ENCODE measurements around the gene VPS41. TPM values are rescaled to one million over a fixed set of nuclear protein-coding genes. Genes with fewer than 3 reads are reported as not detected.

VPS41 gene
- total RNA-seq, 1 experiment from 2014 or later, result 37.3 TPM

GRCh38 chr7:38775506-38776175, 133.3 kb downstream of the VPS41 start:
- no peaks in the 10 kb centered on the region for H3K4me1 ChIP-seq
- no peak overlapping the region for H3K27ac ChIP-seq
- no peaks in the 10 kb centered on the region for H3K27me3 ChIP-seq
- H3K9me3 ChIP-seq (replicated peaks), result no peaks in the 10 kb centered on the region
- peaks cover 11% of the 10 kb centered on the region for H3K36me3 ChIP-seq
- DNase-seq, result no peak
- no peak overlapping the region for H3K4me3 ChIP-seq

GRCh38 chr7:38773430-38773829, 135.6 kb downstream of the VPS41 start:
- no peak overlapping the region for H3K27ac ChIP-seq
- H3K9me3 ChIP-seq (replicated peaks), result no peaks in the 10 kb centered on the region
- no peaks in the 10 kb centered on the region for H3K27me3 ChIP-seq
- H3K36me3 ChIP-seq, result peaks cover 11% of the 10 kb centered on the region
- DNase-seq, result no peak
- no peaks in the 10 kb centered on the region for H3K4me1 ChIP-seq
- H3K4me3 ChIP-seq, result no peak overlapping the region

- no peaks in the 10 kb centered on the region for H3K27me3 ChIP-seq
Observed at GRCh38 chr7:38760226-38760625, 148.8 kb downstream of the VPS41 start.

GRCh38 chr7:38759028-38759427, 150.0 kb downstream of the VPS41 start:
- H3K27ac ChIP-seq, result no peak overlapping the region
- peaks cover 2% of the 10 kb centered on the region; the same call in 1 of the 2 replicates for H3K36me3 ChIP-seq
- no peak for DNase-seq
- no peaks in the 10 kb centered on the region for H3K9me3 ChIP-seq (replicated peaks)
- no peaks in the 10 kb centered on the region for H3K4me1 ChIP-seq
- H3K27me3 ChIP-seq, result no peaks in the 10 kb centered on the region
- H3K4me3 ChIP-seq, result no peak overlapping the region

More at GRCh38 chr7:38760226-38760625, 148.8 kb downstream of the VPS41 start:
- DNase-seq, result no peak
- Histone ChIP-seq H3K36me3 (peaks cover 2% of the 10 kb centered on the region; the same call in 1 of the 2 replicates), H3K27ac (no peak overlapping the region), H3K4me1 (no peaks in the 10 kb centered on the region), H3K4me3 (no peak overlapping the region), H3K9me3 (replicated peaks) (no peaks in the 10 kb centered on the region)

GRCh38 chr7:38757931-38758330, 151.1 kb downstream of the VPS41 start:
- Histone ChIP-seq H3K9me3 (replicated peaks) (no peaks in the 10 kb centered on the region), H3K36me3 (peaks cover 2% of the 10 kb centered on the region; the same call in 1 of the 2 replicates), H3K4me1 (no peaks in the 10 kb centered on the region), H3K27me3 (no peaks in the 10 kb centered on the region), H3K27ac (no peak overlapping the region), H3K4me3 (no peak overlapping the region)
- no peak for DNase-seq

- no peak for DNase-seq
- no peaks in the 10 kb centered on the region for H3K4me1 ChIP-seq
- H3K4me3 ChIP-seq, result no peak overlapping the region
- no peak overlapping the region for H3K27ac ChIP-seq
- H3K27me3 ChIP-seq, result no peaks in the 10 kb centered on the region
- H3K36me3 ChIP-seq, result peaks cover 2% of the 10 kb centered on the region; the same call in 1 of the 2 replicates
- no peaks in the 10 kb centered on the region for H3K9me3 ChIP-seq (replicated peaks)
Observed at GRCh38 chr7:38756521-38756920, 152.5 kb downstream of the VPS41 start.

GRCh38 chr7:38753347-38753746, 155.6 kb downstream of the VPS41 start:
- H3K4me3 ChIP-seq, result no peak overlapping the region
- peaks cover 2% of the 10 kb centered on the region; the same call in 1 of the 2 replicates for H3K36me3 ChIP-seq
- H3K27me3 ChIP-seq, result no peaks in the 10 kb centered on the region
- no peaks in the 10 kb centered on the region for H3K9me3 ChIP-seq (replicated peaks)
- DNase-seq, result no peak
- no peaks in the 10 kb centered on the region for H3K4me1 ChIP-seq
- no peak overlapping the region for H3K27ac ChIP-seq

- no peaks in the 10 kb centered on the region for H3K27me3 ChIP-seq
- no peak for DNase-seq
- H3K4me1 ChIP-seq, result no peaks in the 10 kb centered on the region
- peaks cover under 1% of the 10 kb centered on the region for H3K36me3 ChIP-seq
- no peak overlapping the region for H3K4me3 ChIP-seq
- no peak overlapping the region for H3K27ac ChIP-seq
- H3K9me3 ChIP-seq (replicated peaks), result no peaks in the 10 kb centered on the region
Observed at GRCh38 chr7:38751416-38751815, 157.6 kb downstream of the VPS41 start.

GRCh38 chr7:38748056-38748610, 160.9 kb downstream of the VPS41 start:
- no peaks in the 10 kb centered on the region for H3K9me3 ChIP-seq (replicated peaks)
- no peak for DNase-seq
- no peaks in the 10 kb centered on the region; the same call in 1 of the 2 replicates for H3K36me3 ChIP-seq
- no peaks in the 10 kb centered on the region for H3K27me3 ChIP-seq
- H3K4me3 ChIP-seq, result no peak overlapping the region
- H3K4me1 ChIP-seq, result no peaks in the 10 kb centered on the region
- no peak overlapping the region for H3K27ac ChIP-seq

GRCh38 chr7:38746438-38746837, 162.6 kb downstream of the VPS41 start:
- Histone ChIP-seq H3K27ac (no peak overlapping the region), H3K27me3 (no peaks in the 10 kb centered on the region), H3K4me1 (no peaks in the 10 kb centered on the region), H3K9me3 (replicated peaks) (no peaks in the 10 kb centered on the region), H3K36me3 (no peaks in the 10 kb centered on the region; the same call in 1 of the 2 replicates), H3K4me3 (no peak overlapping the region)
- no peak for DNase-seq

GRCh38 chr7:38744746-38745145, 164.2 kb downstream of the VPS41 start:
- no peaks in the 10 kb centered on the region for H3K9me3 ChIP-seq (replicated peaks)
- no peaks in the 10 kb centered on the region for H3K4me1 ChIP-seq
- DNase-seq, result no peak
- H3K27me3 ChIP-seq, result no peaks in the 10 kb centered on the region
- no peak overlapping the region for H3K4me3 ChIP-seq
- no peaks in the 10 kb centered on the region; the same call in 1 of the 2 replicates for H3K36me3 ChIP-seq
- H3K27ac ChIP-seq, result no peak overlapping the region

GRCh38 chr7:38743899-38744298, 165.1 kb downstream of the VPS41 start:
- H3K4me1 ChIP-seq, result no peaks in the 10 kb centered on the region
- H3K27me3 ChIP-seq, result no peaks in the 10 kb centered on the region
- no peaks in the 10 kb centered on the region; the same call in 1 of the 2 replicates for H3K36me3 ChIP-seq
- DNase-seq, result no peak
- H3K9me3 ChIP-seq (replicated peaks), result no peaks in the 10 kb centered on the region
- no peak overlapping the region for H3K27ac ChIP-seq
- no peak overlapping the region for H3K4me3 ChIP-seq

GRCh38 chr7:38740041-38740440, 168.9 kb downstream of the VPS41 start:
- Histone ChIP-seq H3K36me3 (no peaks in the 10 kb centered on the region), H3K27me3 (no peaks in the 10 kb centered on the region), H3K9me3 (replicated peaks) (no peaks in the 10 kb centered on the region), H3K4me1 (no peaks in the 10 kb centered on the region), H3K4me3 (no peak overlapping the region), H3K27ac (no peak overlapping the region)
- no peak for DNase-seq

- no peak overlapping the region for H3K4me3 ChIP-seq
- H3K27me3 ChIP-seq, result no peaks in the 10 kb centered on the region
- peaks cover 3% of the 10 kb centered on the region; the same call in 1 of the 2 replicates for H3K36me3 ChIP-seq
- H3K9me3 ChIP-seq (replicated peaks), result no peaks in the 10 kb centered on the region
- no peak overlapping the region for H3K27ac ChIP-seq
- H3K4me1 ChIP-seq, result no peaks in the 10 kb centered on the region
- DNase-seq, result no peak
Observed at GRCh38 chr7:38736138-38736537, 172.9 kb downstream of the VPS41 start.

- H3K4me1 ChIP-seq, result peaks cover 25% of the 10 kb centered on the region
- H3K27ac ChIP-seq, result no peak overlapping the region
- H3K27me3 ChIP-seq, result no peaks in the 10 kb centered on the region
- peaks cover 3% of the 10 kb centered on the region; the same call in 1 of the 2 replicates for H3K36me3 ChIP-seq
- H3K9me3 ChIP-seq (replicated peaks), result no peaks in the 10 kb centered on the region
- DNase-seq, result no peak
- H3K4me3 ChIP-seq, result no peak overlapping the region
Observed at GRCh38 chr7:38731215-38731614, 177.8 kb downstream of the VPS41 start.

All from SJCRH30 (cell line).